ENCODE measurements around the gene DDC. TPM values are rescaled to one million over a fixed set of nuclear protein-coding genes. Genes with fewer than 3 reads are reported as not detected.

Gene DDC
- total RNA-seq, 2 experiments from 2014 or later: not detected

DNA sequence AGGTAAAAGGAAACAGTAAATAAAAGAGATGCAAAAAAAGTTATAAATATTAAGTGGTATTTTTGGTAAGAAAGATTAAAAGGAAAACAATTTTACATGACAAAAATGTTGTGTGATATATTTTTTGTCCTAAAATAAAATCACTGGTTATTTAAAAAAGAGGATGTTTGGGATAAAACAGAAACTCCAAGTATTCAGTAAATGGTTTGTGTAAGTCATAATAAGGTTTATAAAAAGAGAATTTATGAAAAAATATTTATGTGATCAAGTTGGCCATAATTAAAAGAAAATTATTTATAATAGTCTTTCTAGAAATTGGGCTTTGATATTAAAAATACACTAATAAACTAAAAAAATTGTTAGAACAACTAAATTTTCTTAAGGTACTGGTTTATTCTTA lies 76.8 kb downstream of the DDC start:
- Mint-ChIP-seq H3K9me3 (no peaks in the 10 kb centered on the region), H3K27ac (no peak overlapping the region), H3K4me1 (no peaks in the 10 kb centered on the region), H3K4me3 (no peak overlapping the region), H3K27me3 (peaks cover 41% of the 10 kb centered on the region), H3K36me3 (no peaks in the 10 kb centered on the region)
- no peak for DNase-seq
- POLR2A ChIA-PET: no interaction called here
- no peak for ATAC-seq (ENCODE audit: low read depth)

DNA sequence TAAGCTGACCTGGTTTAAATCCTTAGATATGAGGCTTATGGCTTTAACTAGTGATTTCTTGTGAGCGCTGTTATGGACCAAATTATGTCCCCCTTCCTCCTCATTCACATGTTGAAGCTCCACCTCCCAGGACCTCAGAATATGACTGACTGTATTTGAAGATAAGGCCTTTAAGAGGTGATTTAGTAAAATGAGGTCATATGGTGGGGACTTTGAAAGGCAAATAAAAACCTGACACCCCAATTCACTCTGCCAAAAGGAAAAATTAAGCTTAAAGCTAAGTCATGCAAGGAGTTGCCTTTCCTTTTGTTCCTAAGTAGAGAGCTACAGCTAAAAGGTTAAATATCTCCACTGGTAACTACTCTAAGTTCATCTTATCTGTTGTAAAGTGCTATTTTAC lies 78.7 kb downstream of the DDC start:
- POLR2A ChIA-PET: no interaction called here
- Mint-ChIP-seq H3K4me1 (no peaks in the 10 kb centered on the region), H3K4me3 (no peak overlapping the region), H3K36me3 (no peaks in the 10 kb centered on the region), H3K27ac (no peak overlapping the region), H3K27me3 (peaks cover 41% of the 10 kb centered on the region), H3K9me3 (no peaks in the 10 kb centered on the region)
- ATAC-seq (ENCODE audit: low read depth): no peak
- DNase-seq: no peak

DNA sequence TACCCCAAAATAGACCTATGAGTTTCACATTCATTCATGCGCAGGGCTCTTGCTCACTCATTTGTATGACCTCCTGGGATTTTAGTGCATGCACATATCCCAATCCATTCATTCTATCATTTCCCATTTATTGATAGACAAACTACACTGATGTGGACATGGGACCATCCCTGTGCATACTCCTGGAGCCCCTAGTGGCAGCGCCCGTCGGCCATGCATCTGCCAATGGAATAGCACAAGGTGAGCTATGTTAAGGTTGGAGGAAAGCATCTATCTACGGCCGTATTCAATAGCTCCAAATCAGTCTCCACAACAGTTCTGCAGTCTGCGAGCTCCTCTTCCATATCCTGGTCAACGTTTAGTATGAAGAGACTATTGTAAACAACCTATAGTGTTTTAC lies 83.3 kb downstream of the DDC start:
- Mint-ChIP-seq H3K36me3 (no peaks in the 10 kb centered on the region), H3K9me3 (no peaks in the 10 kb centered on the region), H3K4me3 (no peak overlapping the region), H3K4me1 (no peaks in the 10 kb centered on the region), H3K27me3 (peaks cover 24% of the 10 kb centered on the region), H3K27ac (no peak overlapping the region)
- POLR2A ChIA-PET: no interaction called here
- ATAC-seq (ENCODE audit: low read depth): no peak
- DNase-seq: no peak

DNA sequence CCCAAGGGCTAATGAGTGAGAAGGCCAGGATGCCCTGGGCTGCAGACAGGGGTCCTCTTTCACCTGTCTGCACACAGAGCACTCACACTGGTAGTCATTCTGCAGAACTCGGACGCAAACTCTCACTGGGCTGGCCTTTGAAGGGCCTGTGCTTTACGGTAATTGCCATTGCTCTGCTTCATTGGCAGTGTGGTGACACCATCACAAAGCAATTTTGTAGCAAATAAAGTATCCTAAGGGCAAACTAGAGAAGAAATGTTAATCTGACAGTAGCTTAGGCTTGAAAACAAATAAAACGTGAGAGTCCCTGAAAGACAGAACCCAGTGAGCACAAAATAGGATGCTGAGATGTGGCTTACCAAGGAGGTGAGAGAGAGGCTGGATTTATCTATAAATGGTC lies 84.4 kb downstream of the DDC start:
- Mint-ChIP-seq H3K9me3 (no peaks in the 10 kb centered on the region), H3K36me3 (no peaks in the 10 kb centered on the region), H3K27me3 (peaks cover 18% of the 10 kb centered on the region), H3K27ac (no peak overlapping the region), H3K4me1 (no peaks in the 10 kb centered on the region), H3K4me3 (no peak overlapping the region)
- ATAC-seq (ENCODE audit: low read depth) (no peak), DNase-seq (no peak)
- POLR2A ChIA-PET: no interaction called here

DNA sequence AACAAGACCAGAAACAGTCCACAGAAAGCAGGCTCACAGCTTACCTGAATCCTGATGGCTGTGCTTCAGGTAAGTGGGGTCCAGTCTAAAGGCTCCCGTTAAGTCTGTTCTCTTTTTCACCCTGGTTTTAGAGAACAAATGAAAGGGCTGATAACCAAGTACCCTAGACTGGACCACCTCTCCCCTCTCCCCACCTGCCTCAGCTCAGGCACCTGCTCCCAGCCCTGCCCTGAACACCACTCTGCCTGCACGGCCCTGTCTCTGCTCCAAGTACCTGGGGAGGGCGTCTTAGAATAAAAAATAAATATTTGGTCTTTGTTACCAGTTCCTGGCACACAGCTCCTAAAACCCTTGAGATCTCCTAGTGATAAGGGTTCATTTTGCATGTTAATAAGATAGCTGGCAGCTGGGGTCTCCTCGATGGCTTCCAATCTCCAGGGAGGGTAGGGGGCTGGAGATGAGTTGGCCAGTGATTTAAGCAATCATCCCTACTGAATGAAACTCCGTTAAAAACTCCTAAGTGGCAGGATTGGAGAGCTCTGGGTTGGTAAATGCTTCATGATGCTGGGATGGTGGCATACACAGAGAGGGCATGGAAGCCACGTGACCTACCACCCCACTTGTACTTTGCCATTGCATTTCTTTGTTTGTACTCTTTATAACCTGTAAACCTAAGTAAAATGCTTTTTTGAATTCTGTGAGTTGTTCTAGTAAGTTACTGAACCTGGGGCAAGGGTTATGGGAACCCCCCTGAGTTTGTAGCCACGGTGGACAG lies 85.3 kb downstream of the DDC start:
- ATAC-seq (ENCODE audit: low read depth): no peak
- Mint-ChIP-seq H3K27ac (no peak overlapping the region), H3K9me3 (no peaks in the 10 kb centered on the region), H3K4me3 (no peak overlapping the region), H3K36me3 (no peaks in the 10 kb centered on the region), H3K27me3 (peaks cover 13% of the 10 kb centered on the region), H3K4me1 (peaks cover under 1% of the 10 kb centered on the region)
- DNase-seq: no peak
- POLR2A ChIA-PET: no interaction called here

DNA sequence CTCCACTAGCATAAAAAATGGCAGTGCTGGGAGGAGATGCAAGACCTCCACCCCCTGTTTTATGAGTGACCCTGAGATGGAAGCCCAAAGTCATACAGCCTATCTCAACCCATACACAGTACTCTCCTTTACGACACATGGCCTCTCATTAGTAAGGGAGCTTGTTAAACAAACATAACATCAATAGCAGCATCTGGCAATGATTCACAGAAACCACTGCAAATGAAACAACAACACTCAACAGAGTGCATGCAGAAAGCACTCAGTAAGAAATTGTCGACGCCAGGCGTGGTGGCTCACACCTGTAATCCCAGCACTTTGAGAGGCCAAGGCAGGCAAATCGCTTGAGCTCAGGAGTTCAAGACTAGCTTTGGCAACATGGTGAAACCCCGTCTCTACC lies 87.6 kb downstream of the DDC start:
- DNase-seq: no peak
- peaks cover 3% of the 10 kb centered on the region for H3K4me1 Mint-ChIP-seq
- no peak overlapping the region for H3K27ac Mint-ChIP-seq
- no peaks in the 10 kb centered on the region for H3K36me3 Mint-ChIP-seq
- H3K27me3 Mint-ChIP-seq: peaks cover 6% of the 10 kb centered on the region
- POLR2A ChIA-PET: no interaction called here
- H3K9me3 Mint-ChIP-seq: no peaks in the 10 kb centered on the region
- ATAC-seq (ENCODE audit: low read depth): no peak
- H3K4me3 Mint-ChIP-seq: no peak overlapping the region

DNA sequence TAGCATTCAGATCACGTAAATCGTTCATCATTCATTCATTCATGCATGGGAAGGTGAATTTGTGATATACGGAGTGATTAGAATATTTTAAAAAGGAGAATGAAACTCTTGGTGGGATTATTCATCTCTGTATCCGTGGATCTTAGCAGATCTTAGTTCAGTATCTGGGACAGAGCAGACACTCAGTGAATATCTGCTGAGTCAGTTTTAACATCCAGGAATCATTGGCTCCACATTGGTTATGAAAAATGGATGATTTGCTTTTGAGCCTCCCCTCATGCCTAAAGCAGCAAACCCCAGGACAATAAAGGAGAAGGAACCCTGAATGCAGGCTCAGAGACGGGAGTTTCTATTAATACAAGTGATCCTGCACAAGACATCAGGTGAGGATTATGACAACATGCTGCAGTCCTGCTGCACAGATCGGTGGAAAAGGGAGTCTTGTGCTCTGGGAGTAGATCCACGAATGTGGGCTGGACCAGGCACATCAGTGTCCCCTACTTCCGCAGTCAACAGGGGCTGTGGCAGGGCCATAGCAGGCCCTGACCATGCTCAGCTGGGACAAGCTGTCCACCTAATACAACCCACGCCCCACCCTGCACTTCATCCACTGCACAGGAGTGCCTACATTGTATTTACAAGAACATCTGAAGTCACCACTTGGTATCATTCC lies 88.1 kb downstream of the DDC start:
- DNase-seq (no peak), ATAC-seq (ENCODE audit: low read depth) (no peak)
- Mint-ChIP-seq H3K27me3 (peaks cover 6% of the 10 kb centered on the region), H3K36me3 (no peaks in the 10 kb centered on the region), H3K4me3 (no peak overlapping the region), H3K9me3 (no peaks in the 10 kb centered on the region), H3K27ac (no peak overlapping the region), H3K4me1 (peaks cover 3% of the 10 kb centered on the region)
- POLR2A ChIA-PET: no interaction called here

DNA sequence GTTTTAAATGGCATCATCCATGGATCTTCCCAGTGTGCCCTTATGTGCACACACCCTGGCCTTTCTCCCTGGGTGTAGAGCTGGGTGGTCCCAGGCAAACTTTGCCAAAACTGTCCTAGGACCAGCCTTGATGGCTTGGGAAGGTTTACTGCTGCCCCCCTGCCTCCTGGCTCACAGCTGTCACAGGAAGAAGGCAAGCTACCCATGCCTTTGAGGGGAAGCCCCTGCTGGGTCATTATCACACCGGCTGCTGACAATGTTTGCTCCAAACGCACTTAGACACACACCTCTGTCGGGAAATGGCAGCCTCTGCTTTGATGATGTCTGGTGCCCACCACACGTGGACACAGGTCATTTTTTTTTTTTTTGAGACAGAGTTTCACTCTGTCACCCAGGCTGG lies 89.9 kb downstream of the DDC start:
- Mint-ChIP-seq H3K9me3 (no peaks in the 10 kb centered on the region), H3K36me3 (no peaks in the 10 kb centered on the region), H3K4me1 (peaks cover 3% of the 10 kb centered on the region), H3K27ac (no peak overlapping the region), H3K27me3 (peaks cover 6% of the 10 kb centered on the region), H3K4me3 (no peak overlapping the region)
- ATAC-seq (ENCODE audit: low read depth) (no peak), DNase-seq (no peak)
- POLR2A ChIA-PET: no interaction called here

DNA sequence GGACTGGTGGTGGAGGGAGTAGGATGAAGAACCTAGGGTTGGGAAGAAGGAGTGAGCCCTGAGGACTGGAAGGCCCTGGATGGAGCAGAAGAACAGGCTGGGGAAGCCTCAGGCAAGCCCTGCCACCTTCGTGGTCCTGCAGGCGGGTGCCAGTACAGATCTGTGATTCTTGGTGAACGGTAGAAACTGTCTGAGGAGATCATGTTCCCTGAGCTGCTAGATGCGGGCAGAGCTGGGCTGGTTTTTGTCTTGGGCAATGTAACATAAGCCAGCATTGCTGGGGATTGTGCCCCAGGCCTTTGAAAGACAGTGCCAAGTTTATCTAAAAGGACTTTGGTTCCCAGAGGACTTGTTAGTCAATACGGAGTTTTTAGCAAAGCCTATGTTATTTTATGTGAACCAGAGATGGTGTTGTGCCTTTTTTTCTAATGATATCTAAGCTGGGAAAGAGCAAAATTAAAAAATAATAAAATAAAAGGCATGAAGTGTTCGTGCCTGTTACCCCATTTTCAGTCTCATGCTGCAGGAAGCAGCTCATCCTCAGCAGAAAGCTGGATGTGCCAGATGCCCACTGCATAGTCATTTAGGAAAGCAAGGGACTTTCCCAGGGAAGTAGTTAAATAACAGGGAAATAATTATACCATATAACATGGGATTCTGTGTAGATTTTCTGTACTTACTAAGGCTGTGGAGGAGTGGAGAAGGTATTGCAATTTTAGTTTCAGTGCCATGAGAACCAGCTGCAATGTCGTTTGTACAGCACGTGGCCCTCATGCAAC lies 90.6 kb downstream of the DDC start:
- no peaks in the 10 kb centered on the region for H3K36me3 Mint-ChIP-seq
- no peak overlapping the region for H3K4me3 Mint-ChIP-seq
- no peak for ATAC-seq (ENCODE audit: low read depth)
- DNase-seq: no peak
- H3K4me1 Mint-ChIP-seq: peaks cover 3% of the 10 kb centered on the region
- no peak overlapping the region for H3K27ac Mint-ChIP-seq
- POLR2A ChIA-PET: no interaction called here
- peaks cover 6% of the 10 kb centered on the region for H3K27me3 Mint-ChIP-seq
- H3K9me3 Mint-ChIP-seq: no peaks in the 10 kb centered on the region

DNA sequence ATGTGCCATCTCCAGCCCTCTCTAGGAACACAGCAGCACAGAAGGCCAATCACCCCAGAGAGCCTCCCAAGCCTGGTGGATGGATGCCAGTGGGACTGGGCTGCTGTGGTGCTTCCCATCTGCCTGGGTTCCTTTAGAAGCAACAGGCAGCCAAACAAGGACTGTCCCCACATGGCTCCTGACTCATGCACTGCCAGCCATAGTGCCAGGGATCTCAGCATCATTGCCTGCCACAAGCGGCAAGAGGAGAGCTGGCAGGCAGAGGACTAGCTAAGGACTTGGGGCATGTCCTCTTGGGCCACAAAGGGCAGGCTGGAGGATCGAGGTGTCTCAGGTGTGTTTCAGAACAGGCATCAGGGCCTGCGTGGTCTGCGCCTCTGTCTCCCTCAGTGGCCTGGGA lies 91.7 kb downstream of the DDC start:
- POLR2A ChIA-PET: no interaction called here
- Mint-ChIP-seq H3K27ac (no peak overlapping the region), H3K27me3 (peaks cover 6% of the 10 kb centered on the region), H3K36me3 (no peaks in the 10 kb centered on the region), H3K4me3 (no peak overlapping the region), H3K4me1 (peaks cover 3% of the 10 kb centered on the region), H3K9me3 (no peaks in the 10 kb centered on the region)
- ATAC-seq (ENCODE audit: low read depth) (no peak), DNase-seq (no peak)

DNA sequence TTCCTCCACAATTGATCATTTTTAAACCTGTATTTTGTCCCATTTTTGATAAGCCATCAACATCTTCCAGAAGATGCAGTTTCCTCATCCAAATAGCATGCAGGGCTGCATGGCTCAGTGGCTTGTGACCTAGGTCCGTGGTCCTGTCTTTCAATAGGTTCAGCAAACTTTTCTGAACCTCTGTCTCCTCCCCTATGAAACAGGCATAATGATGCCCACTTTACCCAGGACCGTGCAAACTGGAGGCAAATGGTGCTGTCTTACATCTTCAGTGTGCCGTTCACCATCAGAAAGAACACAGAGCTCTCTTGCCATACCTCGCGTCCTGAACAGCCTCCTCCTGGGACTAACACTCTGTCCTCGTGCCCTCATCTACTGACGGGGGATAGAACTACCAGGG lies 92.8 kb downstream of the DDC start:
- Mint-ChIP-seq H3K9me3 (no peaks in the 10 kb centered on the region), H3K27ac (no peak overlapping the region), H3K36me3 (no peaks in the 10 kb centered on the region), H3K27me3 (peaks cover 6% of the 10 kb centered on the region), H3K4me1 (peaks cover 9% of the 10 kb centered on the region), H3K4me3 (no peak overlapping the region)
- POLR2A ChIA-PET: no interaction called here
- ATAC-seq (ENCODE audit: low read depth): no peak
- DNase-seq: no peak

DNA sequence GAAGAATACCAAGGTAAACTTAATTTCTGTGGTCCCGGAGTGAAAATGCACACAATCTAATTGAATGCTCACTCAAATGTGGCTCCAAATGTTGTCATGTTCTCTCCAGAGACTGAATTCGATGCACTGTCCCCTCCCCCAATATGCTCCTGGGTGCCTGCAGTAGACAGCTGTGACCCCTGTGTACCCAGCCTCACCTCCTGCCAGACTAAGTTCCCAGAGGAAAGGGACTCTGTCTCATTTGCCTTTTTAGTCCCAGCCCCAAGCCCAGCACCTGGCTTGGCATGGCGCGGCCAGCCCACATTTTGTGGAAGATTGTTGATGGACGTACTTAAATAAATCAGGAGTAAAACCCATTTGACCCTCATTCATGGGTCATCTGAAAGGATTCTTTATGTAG lies 93.2 kb downstream of the DDC start:
- Mint-ChIP-seq H3K4me1 (peaks cover 9% of the 10 kb centered on the region), H3K36me3 (no peaks in the 10 kb centered on the region), H3K27ac (no peak overlapping the region), H3K4me3 (no peak overlapping the region), H3K27me3 (peaks cover 6% of the 10 kb centered on the region), H3K9me3 (no peaks in the 10 kb centered on the region)
- POLR2A ChIA-PET: no interaction called here
- no peak for DNase-seq
- no peak for ATAC-seq (ENCODE audit: low read depth)

DNA sequence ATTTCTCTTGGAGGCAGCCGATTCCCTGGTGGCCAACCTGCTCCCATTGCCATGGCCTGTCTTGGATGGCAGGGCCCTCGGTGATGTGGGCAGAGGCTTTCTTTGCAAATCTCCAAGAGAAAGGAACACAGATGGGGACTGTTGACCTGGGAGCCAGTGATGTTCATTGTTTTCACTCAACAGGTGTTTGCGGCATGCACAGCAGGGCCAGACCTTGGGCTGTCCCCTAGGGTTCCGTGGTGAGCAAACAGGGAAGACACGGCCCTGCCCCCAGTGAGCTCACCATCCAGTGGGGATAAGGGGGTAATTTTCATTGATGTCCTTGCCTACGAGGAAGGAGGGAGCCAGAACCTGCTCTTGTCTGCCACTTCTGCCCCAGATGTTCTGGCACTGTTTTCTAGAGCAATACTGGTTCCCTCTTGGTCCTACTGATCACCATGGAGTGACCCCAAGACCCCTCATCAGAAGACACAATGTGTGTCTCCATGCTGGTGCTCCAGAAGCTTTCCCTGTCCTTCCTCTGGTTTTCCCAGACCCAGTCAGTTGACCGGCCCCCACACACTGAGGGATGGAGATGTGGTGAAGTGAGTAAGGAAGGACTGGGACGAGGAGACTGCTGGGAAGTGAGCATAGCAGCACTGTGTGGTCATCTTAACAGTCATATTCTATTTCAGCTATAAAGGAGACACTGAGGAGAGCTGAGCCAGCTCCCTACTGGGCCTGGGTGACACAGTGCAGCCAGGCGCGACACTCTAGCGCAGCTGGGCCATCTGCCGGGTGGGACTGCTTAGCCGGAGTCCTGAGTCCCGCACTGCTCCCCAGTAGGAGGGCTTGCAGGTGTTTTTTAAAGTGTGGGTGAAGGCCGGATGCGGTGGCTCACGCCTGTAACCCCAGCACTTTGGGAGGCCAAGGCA lies 94.7 kb downstream of the DDC start:
- DNase-seq (no peak), ATAC-seq (ENCODE audit: low read depth) (no peak)
- no peak overlapping the region for H3K27ac Mint-ChIP-seq
- no peaks in the 10 kb centered on the region for H3K36me3 Mint-ChIP-seq
- peaks cover 2% of the 10 kb centered on the region for H3K27me3 Mint-ChIP-seq
- POLR2A ChIA-PET: no interaction called here
- H3K4me3 Mint-ChIP-seq: no peak overlapping the region
- peaks cover 9% of the 10 kb centered on the region for H3K4me1 Mint-ChIP-seq
- H3K9me3 Mint-ChIP-seq: no peaks in the 10 kb centered on the region

All from activated naive CD8-positive, alpha-beta T cell treated with anti-CD3 and anti-CD28 coated beads, Interleukin-2, amount 10 ng/mL, durations not matched to agents 7 days and 5 days (primary cell).